DOHH2 (cell line): Measurements from ENCODE around the gene AKAP13.
"Not testable (repeated sequence)": the region's sequence is repeated elsewhere in the genome, so short reads cannot be mapped to it uniquely, and the experiment has no call there.

ENCODE experiments used
- EZH2phosphoT487 ChIP-seq: fragments of 200-600 bp; sonication (generic); IDR thresholded peaks from 2 replicates; pipeline ENCODE4 v1.6.1; 2017; ENCODE audit warnings: borderline replicate concordance, mild to moderate bottlenecking, antibody characterized with exemption, low read length, moderate library complexity, mixed read lengths
- TF ChIP-seq, protein P1 (sequence below): fragments of 200-600 bp; sonication (generic); IDR thresholded peaks from one replicate; pipeline ENCODE4 v1.5.1; 2014; ENCODE audit warnings: antibody characterized with exemption, mild to moderate bottlenecking, low read depth, low read length; ENCODE audit not compliant: poor library complexity, severe bottlenecking

DNA sequence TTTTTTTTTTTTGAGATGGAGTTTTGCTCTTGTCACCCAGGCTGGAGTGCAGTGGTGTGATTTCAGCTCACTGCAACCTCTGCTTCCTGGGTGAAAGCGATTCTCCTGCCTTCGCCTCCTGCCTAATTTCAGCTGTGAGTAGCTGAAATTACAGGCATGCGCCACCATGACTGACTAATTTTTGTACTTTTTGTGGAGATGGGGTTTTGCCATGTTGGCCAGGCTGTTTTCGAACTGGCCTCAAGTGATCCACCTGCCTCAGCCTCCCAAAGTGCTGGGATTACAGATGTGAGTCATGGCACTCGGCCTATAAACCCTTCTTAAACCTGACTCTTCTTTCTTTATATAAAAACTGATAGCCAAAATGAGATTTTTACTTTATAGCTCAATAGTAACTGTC, 205.8 kb downstream of the AKAP13 start:
- TF ChIP-seq, protein P1, sequence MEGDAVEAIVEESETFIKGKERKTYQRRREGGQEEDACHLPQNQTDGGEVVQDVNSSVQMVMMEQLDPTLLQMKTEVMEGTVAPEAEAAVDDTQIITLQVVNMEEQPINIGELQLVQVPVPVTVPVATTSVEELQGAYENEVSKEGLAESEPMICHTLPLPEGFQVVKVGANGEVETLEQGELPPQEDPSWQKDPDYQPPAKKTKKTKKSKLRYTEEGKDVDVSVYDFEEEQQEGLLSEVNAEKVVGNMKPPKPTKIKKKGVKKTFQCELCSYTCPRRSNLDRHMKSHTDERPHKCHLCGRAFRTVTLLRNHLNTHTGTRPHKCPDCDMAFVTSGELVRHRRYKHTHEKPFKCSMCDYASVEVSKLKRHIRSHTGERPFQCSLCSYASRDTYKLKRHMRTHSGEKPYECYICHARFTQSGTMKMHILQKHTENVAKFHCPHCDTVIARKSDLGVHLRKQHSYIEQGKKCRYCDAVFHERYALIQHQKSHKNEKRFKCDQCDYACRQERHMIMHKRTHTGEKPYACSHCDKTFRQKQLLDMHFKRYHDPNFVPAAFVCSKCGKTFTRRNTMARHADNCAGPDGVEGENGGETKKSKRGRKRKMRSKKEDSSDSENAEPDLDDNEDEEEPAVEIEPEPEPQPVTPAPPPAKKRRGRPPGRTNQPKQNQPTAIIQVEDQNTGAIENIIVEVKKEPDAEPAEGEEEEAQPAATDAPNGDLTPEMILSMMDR, result not testable (repeated sequence)
- not testable (repeated sequence) for TF ChIP-seq EZH2phosphoT487
